SKM-1 treated with dmso at 0.1 percent for 144 hours (cell line): ENCODE measurements around the gene MYH9.
"Not testable (repeated sequence)": the region's sequence is repeated elsewhere in the genome, so short reads cannot be mapped to it uniquely, and the experiment has no call there.

Source experiments
- DNase-seq: peaks from one replicate; lab custom pipeline; 2025; ENCODE audit not compliant: unreplicated experiment; lab: John Stamatoyannopoulos, UW

The MYH9 gene

DNA sequence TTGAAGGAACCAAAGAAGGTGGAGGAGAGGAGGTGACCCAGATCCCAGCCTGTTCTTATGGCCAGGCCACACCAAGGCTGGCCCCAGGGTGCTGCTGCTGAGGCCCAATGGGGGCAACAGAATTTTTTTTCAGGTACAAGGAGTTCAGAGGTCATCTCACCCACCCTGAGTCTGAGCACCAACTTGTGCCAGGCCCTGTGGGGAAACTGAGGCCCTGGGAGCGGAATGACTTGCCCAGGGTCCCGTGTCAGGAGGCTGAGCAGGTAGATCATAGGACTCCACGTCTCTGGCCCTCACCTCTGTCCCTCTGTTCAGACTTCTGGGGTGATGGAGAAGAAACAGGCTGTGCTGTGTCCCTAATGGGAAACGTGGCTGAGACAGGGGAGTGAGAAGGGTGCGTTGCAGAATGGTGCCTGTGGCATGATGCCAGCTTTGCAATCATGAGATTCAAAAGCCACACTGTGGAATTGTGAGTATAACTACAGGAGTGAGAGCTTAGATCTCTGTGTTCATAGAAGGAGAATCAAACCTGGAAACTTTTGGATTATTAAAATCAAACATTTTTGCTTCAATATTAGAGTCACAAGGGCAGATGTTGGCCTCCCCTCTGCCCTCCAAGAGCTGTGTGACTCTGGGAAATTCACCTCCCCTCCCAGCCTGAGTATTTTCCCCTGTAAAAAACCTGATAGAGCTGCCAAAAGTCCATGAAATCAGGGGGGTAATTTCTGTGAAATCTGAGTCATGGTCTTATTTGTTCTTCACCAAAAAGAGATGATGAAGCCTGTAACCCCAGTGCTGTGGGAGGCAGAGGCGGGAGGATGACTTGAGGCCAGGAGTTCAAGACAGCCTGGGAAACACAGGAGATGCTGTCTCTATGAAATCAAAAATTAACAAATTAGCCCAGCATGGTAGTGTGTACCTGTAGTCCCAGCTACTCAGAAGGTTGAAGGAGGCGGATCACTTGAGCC, 134.0 kb downstream of the MYH9 start:
- no peak for DNase-seq

DNA sequence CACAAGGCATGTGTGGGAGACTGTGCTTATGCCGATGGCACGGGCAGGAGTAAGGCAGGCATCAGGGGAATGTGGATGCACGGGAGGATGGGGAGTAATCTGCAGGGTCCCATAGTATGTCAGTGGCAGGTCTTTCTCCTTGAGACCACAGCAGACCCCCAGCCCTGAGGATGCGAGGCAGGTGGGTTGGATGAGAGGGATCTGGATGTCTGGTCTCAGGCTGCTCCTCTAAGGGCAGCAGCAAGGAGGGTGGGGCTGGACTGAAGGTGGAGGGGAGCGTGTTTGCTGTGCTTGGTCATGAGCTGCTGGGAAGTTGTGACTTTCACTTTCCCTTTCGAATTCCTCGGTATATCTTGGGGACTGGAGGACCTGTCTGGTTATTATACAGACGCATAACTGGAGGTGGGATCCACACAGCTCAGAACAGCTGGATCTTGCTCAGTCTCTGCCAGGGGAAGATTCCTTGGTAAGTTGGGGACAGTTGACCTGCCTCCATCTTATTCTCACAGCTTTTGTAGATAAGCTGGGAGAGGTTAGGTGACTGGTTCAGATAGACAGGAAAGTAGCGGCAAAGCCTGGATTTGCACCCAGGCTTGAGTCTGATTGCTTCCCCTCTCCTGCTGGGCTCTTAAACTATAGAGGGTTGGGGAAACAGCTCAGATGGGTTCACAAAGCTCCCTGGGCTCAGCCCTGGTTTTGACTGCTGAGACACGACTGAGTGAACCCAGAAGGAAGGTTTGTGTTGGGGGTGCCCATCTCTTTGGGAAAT, 134.8 kb downstream of the MYH9 start, which contains the start of gene APOL1:
Gene APOL1, plus strand, starts transcription at position 380 of the 769 bp plus-strand sequence. CDS start 1,823 bp downstream, outside the sequence.
- no peak for DNase-seq

DNA sequence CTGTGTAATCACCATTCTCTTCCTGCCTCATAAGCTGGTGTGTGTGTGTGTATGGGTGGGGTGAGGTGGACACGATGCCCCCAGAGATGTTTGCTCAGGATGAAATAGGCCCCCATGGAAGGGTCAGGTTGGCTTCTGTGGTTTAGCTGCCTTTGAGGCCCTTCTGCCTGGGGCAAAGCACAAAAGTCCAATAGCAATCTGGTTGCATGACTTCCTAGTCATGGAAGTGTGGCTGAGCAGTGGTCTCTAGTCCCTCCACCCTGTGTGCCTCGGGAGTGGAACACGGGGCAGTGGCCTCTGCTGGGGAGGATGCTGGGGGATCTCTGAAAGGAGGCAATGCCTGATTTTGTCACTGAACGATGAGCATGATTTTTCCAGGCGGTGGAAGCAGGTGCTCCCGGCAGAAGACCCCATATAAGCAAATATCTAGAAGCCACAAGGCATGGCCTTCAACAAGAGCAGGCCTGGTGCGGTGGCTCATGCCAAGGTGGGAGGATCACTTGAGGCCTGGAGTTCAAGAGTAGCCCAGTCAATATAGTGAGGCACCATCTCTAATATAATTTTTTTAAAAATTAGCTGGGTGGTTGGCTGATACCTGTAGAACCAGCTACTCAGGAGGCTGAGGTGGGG, 135.7 kb downstream of the MYH9 start:
- not testable (repeated sequence) for DNase-seq

DNA sequence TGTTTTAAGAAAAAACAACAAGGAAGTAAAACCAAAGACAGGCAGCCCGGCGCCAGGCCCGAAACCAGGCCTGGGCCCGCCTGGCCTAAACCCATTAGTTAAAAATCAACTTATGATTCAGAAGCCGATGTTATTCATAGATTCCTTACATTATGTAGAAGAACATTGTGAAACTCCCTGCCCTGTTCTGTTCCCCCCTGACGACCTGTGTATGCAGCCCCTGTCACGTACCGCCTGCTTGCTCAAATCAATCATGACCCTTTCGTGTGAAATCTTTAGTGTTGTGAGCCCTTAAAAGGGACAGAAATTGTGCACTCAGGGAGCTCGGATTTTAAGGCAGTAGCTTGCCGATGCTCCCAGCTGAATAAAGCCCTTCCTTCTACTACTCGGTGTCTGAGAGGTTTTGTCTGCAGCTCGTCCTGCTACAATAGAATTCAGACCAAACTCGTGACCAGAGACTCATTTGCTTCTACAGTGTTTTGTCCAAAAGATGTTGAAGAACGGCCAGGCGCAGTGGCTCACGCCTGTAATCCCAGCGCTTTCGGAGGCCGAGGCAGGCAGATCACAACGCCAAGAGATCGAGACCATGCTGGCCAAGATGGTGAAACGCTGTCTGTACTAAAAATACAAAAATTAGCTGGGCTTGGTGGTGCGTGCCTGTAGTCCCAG, 137.3 kb downstream of the MYH9 start:
- DNase-seq, result not testable (repeated sequence)

DNA sequence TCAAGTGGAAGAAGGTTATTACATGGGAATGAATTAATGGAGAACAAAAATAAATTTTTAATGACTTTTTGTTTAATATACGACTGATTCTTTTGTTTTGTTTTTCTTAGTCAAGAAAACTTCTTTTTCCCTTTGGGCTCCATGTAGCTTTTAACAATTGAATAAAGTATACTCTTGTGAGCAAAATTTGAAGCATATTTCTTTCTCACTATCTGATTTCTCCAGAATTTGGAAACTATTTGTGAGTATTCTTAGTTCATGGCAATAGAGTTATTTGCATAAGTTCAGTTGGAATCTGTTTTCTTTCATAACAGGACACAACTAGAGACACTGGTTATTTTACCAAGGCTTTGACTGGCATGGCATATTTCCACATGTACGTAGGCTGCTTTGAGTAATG, 138.6 kb downstream of the MYH9 start:
- no peak for DNase-seq

DNA sequence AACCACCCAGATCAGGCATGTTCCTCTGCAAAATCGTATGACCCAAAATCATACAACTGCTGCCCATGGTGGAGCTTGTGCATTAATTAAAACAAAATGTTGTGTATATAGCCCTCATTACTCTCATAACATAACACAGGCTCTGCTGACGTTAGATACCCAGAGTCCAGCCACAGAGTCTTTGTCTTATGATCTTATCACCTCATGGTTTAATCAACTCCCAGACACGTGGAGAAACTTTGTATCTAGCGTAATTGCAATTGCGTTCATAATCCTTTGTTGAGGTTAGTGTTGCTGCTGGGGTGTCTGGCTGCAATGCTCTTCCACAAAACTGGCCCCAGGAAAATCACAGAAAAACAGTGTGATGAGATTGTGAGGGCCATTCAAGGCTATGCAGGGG, 139.8 kb downstream of the MYH9 start:
- DNase-seq, result no peak

DNA sequence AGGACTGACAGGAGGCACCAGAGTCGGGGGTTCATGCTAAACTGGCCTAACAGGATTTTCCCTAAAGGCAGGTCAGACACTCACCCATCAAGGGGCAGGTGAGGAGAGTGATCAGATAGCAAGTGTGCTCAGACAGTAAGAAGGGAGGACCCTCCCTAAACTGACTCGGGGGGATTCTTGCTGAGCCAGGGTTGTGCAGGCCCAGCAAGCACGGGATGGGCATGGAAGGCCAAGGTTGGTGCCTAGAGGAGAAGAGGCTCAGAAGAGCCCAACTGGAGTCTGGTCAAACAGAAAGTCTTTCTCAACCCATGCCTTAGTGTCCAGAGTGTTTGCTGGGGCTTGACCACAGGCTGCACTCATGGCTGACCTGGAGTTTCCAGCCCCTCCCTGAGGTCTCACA, 141.0 kb downstream of the MYH9 start:
- DNase-seq, result no peak

DNA sequence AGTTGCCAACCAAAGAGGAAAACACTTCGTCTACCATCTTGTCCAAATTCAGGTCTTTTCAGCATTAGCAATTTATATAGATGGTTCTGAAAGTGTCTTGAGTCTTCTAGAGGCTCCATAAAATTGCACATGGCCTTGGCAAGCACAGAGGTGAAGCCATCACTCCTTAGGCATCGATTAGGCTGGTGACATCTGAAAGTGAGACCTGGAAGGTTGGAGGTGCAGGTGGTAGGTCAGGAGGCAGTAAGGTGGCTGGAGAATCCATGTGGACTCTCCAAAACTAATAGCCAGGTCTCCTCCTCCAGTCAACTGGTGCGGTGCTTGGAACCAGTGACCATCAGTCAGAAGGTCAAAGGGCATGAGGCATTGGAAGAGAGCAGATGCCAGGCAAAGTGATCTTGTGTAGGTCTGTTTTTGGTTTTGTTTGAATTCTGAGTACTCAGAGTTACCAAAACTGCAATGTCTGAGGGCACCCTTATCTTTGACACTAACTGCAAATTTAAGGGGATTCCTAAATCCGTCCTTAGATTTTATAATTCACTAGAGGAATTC, 141.9 kb downstream of the MYH9 start:
- DNase-seq, result no peak

DNA sequence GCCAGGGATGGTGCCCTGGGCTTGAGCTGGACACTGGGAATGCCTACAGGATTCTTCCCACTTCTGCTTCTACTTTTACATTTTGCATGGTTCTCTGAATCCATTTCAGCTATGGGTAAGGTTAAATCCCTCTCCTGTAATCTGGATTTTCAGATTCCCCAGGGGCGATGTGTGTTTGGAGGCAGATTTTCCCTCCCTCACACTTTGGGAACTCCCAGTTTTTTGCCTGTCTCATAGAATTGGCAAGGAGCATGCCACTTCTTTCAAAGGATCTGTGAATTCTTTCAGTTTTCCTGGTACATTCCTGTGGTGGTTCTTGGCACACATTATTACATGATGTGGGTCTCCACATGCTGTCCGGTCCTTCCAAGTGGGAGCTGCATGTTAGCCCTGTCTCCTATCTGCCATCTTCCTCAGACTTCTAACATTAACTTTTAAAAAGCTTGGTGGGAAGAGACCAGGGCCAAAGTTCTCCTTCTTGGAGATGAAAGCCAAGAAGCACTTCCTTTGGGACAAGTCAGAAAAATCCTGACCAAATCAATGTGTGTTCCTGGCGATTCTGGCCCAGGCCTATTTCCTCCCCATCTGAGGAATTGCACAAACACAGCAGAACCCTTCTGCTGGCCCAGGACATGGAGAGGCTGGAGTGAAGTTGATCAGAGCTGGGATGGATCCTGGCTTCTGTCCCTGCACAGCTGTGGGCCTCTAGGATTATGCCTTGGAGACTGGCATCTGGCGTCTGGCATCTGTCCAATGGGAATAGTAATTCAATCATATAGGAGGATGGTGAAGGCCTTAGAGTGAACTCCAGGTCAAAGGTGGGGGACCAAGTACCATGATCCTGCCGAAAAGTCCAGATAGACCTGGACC, 143.0 kb downstream of the MYH9 start:
- no peak for DNase-seq

DNA sequence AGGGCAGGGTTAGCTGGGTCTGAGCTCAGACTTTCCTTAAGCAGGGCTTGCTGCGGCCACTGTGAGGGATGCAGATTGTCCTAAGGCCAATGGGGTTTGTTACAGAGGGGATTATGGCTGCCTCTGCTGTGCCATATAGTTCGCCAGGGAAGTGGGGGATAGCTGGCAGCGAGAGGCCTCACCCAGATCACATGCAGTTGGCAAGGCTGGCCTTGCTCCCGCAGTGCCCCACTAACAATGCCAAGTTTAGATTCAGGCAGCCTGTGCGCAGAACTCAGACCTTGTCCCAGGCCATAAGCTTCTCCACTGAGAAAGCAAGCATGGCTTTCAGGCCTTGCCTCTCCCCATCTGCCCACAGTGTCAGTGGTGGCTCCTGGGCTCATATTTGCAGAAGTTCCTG, 143.8 kb downstream of the MYH9 start:
- no peak for DNase-seq

DNA sequence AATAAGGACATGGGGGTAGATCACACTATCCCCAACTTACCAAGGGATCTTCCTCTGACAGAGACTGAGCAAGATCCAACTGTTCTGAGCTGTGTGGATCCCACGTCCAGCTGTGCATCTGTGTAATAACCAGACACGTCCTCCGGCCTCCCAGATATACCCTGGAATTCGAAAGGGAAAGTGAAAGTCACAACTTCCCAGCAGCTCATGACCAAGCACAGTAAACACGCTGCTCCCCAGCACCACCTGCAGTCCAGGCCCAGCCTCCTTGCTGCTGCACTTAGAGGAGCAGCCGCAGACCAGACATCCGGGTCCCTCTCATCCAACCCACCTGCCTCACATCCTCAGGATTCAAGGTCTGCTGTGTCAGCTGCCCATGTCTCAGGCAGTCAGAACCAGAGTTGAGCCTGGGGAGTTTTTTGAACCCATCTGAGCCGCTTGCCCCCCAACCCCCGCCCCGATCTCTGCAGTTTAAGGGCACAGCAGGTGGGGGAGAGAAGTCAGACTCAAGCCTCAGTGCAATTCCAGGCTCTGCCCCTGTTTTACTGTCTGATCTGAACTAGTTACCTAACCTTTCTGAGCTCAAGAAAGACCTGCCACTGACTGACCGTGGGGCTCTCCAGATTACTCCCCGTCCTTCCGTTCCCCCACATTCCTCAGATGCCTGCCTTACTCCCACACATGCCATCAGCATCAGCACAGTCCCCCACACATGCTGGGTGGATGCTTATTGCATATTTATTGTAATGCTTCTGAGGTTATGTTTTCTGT, 148.2 kb downstream of the MYH9 start, which contains the start of gene APOL2:
Gene APOL2, minus strand, starts transcription at position 127 of the 771 bp plus-strand sequence. CDS start 6,365 bp downstream, outside the sequence.
- DNase-seq, result peak; percentile 89

DNA sequence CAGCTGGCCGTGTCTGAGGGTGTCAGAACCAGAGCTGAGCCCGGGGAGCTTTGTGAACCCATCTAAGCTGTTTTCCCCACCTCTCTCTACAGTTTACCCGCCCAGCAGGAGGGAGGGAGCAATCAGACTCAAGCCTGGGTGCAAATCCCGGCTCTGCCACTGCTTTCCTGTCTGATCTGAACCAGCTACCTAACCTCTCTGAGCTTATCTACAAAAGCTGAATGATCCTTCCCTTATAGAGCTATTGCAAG, 148.7 kb downstream of the MYH9 start:
- DNase-seq, result no peak

DNA sequence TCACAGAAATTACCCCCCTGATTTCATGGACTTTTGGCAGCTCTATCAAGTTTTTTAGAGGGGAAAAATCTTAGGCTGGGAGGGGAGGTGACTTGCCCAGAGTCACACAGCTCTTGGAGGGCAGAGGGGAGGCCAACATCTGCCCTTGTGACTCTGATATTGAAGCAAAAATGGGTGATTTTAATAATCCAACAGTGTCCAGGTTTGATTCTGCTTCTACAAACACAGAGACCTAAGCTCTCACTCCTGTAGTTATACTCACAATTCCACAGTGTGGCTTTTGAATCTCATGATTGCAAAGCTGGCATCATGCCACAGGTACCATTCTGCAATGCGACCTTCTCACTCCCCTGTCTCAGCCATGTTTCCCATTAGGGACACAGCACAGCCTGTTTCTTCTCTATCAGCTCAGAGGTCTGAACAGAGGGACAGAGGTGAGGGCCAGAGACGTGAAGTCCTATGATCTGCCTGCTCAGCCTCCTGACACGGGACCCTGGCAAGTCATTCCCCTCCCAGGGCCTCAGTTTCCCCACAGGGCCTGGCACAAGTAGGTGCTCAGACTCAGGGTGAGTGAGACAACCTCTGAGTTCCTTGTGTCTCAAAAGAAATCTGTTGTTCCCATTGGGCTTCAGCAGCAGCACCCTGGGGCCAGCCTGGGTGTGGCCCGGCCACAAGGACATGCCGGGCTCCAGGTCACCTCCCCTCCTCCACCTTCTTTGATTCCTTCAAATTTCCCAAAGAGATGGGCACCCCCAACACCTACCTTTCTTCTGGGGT, 149.2 kb downstream of the MYH9 start:
- no peak for DNase-seq

DNA sequence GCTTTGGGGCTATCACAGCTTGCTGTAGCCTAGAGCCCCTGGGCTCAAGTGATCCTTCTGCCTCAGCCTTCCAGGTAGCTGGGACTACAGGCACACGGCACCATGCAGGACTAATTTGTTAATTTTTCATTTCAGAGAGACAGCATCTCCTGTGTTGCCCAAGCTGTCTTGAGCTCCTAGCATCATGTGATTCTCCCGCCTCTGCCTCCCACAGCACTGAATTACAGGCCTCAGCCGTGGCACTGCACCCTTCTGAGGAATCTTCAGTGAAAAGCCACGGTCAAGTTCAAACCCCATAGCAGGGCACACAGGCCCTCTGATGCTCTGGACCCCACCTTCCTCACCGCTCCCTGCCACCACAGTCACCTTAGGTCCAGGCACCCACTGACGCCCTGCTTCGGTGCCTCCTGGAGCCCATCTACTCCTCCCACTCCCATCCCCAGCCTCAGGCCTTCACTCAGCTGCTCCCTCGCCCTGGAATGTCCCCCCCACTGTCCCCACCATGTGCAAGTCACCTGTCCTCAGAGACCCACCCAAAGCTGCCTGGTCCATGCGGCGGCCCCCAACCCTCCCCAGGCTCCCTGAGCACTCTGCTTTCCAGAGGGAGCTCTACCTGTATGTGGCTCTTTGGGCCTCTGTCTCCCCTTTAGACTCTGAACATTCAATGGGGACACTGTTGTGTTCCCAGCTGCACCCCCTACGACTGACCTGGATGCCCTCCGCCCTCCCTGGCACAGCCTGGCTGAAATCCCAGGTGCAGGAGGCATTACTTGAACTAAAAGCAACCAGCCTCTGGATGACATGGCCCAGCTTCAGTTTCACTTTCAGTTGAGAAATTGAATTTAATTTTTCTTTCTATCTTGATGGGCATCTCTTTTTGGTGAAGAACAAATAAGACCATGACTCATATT, 150.1 kb downstream of the MYH9 start:
- no peak for DNase-seq

DNA sequence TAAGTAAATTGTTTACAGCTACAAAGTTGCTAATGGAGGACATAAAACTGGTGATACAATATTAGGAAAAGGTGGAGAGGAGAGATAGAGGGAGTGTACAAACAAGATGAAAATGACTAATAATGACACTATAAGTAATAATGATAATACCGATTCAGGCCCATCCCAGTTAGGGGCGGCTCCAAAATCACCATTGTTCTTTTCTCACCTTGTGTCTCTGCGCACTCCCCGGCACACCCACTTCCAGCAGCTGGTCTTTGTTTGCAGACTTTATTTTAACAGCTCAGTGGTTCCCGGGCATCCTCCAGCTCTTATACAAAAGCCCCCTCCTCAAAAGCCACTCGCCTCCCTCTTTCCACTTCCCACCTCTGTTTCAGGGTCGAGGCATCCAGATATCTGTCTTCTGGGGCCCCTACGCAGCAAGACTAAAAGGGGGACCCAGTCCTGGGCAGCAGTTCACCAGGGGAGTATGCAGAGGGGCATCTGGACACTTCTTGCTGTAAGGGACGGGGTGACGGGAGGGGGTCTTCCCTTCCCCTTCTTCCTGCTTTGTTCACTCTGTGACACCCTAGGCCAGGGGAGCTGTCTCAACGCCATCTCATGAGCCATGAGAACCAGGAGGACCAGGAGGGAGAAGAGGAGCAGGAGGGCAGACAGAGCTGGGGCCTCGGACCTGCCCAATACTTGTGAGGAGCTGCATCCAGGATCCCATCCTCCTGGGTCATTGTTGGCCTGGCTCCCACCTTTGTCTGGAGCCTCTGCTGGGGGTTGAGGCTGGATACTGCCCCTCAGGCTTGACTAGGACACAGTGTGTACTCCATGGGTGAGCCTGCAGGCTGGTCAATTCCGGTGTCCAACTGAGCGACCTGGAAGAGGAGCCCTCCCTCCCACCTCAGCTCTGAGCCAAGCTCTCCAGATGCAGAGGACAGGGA, 151.1 kb downstream of the MYH9 start:
- DNase-seq, result no peak

DNA sequence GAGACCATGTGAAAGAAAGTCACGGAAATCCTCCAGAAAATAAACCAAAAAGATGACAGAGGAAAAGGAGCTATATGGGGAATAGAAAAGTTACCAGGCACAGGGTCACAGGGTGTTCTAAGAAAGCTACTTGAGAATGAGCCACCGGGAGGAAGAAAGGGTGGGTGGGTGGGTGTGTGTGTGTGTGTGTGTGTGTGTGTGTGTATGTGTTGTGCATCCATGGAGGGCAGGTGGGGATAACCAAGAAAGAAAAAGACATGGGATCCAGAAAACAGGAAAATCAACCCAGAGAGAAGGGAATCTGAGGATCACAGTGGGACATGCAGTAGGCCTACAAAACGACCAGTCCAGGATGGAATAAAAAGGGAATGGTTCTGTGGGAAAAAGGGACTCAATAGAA, 152.2 kb downstream of the MYH9 start:
- no peak for DNase-seq
